Natural killer cell (primary cell): ENCODE results near the gene LY6G5B. TPM values are rescaled to one million over a fixed set of nuclear protein-coding genes. Genes with fewer than 3 reads are reported as not detected.
A peak's percentile ranks its signal among the peaks of the same experiment; 100 is the strongest.

ENCODE experiments used
- ATAC-seq, 3 donors: fragments of 150-1000 bp in 2 of 3; fragments of 200-7000 bp in 1 of 3; cut with Tn5 transposase; 1 replicate in 1 of 3; 2 replicates in 2 of 3; pipeline ENCODE4 v1.10.0; 2021; ENCODE audit warnings: mild to moderate bottlenecking in 2 of 3, moderate library complexity in 2 of 3
- DNase-seq, 2 donors: peaks; one replicate each; pipeline versions ENCODE4 v3.0.0 to v3.0.0-alpha.2; 2013 to 2021; ENCODE audit warnings: mixed read lengths in 1 of 2
- H3K27ac ChIP-seq: one replicate; pipeline ENCODE4 v1.5.1; 2013; ENCODE audit warnings: mild to moderate bottlenecking, low read length
- H3K27me3 ChIP-seq: one replicate; pipeline ENCODE4 v1.6.1; 2013; ENCODE audit warnings: low read length; ENCODE audit not compliant: control insufficient read depth, insufficient read depth
- H3K36me3 ChIP-seq: one replicate; pipeline ENCODE4 v1.6.1; 2013; ENCODE audit warnings: low read length; ENCODE audit not compliant: control insufficient read depth, insufficient read depth
- H3K4me1 ChIP-seq: one replicate; pipeline ENCODE4 v1.6.1; 2013; ENCODE audit warnings: low read length; ENCODE audit not compliant: control insufficient read depth, insufficient read depth
- H3K4me3 ChIP-seq: one replicate; pipeline ENCODE4 v1.5.1; 2013; ENCODE audit warnings: low read length
- H3K9me3 ChIP-seq: one replicate; pipeline ENCODE4 v1.6.1; 2013; ENCODE audit warnings: low read length; ENCODE audit not compliant: control insufficient read depth, insufficient read depth
- H3K27ac Mint-ChIP-seq, 2 donors: one replicate each; pipeline ENCODE4 v1.8.0; 2022; ENCODE audit warnings: mild to moderate bottlenecking in 2 of 2, mixed read lengths in 2 of 2, moderate library complexity in 1 of 2
- H3K27me3 Mint-ChIP-seq, 2 donors: one replicate each; pipeline ENCODE4 v1.8.0; 2022; ENCODE audit warnings: low read depth in 2 of 2, mixed read lengths in 2 of 2
- H3K36me3 Mint-ChIP-seq: one replicate; pipeline ENCODE4 v1.8.0; 2022; ENCODE audit warnings: mixed read lengths
- H3K4me1 Mint-ChIP-seq, 2 donors: one replicate each; pipeline ENCODE4 v1.8.0; 2022; ENCODE audit warnings: mixed read lengths in 2 of 2
- H3K4me3 Mint-ChIP-seq: one replicate; pipeline ENCODE4 v1.8.0; 2022; ENCODE audit warnings: mild to moderate bottlenecking, moderate library complexity, mixed read lengths
- H3K9me3 Mint-ChIP-seq, 2 donors: one replicate each; pipeline ENCODE4 v1.8.0; 2022; ENCODE audit warnings: mixed read lengths in 2 of 2
- WGBS: methylation state at CpG from one replicate; pipeline ENCODE4 v1.1.7; 2013; ENCODE audit warnings: missing lambda C conversion rate; ENCODE audit not compliant: insufficient coverage; 5-methylcytosine and 5-hydroxymethylcytosine counted together
- intact Hi-C: fragments of 100-400 bp; cut with micrococcal nuclease; formaldehyde crosslinking; loops from one replicate; pipeline ENCODE4 v1.14.2; 2022
- total RNA-seq, 4 donors: library from RNA; stranded (reverse); fragments of 120-200 nt in 1 of 4; gene quantifications; one replicate each; pipeline versions ENCODE4 v1.2.3 to v1.2.4, GENCODE V29; 2013 to 2022
- TF ChIP-seq, protein P1 (sequence below): fragments of 200-600 bp; IDR thresholded peaks from one replicate; pipeline ENCODE4 v1.8.0; 2022; ENCODE audit warnings: antibody characterized with exemption

Gene LY6G5B
- total RNA-seq, 3 donors from 2014 or later (not counting 1 experiment from before 2014, with no cell fraction given), result 39.9 to 50.0 (median 46.0) TPM

DNA sequence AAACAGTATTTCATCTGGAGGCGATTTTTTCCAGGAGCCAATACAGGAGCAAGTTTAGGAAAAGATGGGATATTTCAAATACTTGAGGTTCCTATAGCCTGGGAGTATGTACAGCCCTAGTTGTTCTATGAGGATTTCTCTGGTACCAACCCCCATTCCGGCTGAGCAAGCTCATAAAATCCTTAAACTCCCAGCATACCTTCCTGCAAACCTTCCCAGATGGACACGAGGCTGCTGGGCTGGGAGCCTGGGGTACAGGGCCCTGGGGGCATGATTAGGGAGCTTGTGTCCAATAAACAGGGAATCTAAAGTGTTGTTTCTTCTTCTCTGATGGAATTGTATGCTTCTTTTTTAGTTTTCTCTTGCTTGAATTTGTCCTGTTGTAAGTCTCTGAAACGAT lies 47.8 kb upstream of the LY6G5B start:
- peaks cover 15% of the 10 kb centered on the region for H3K4me1 ChIP-seq
- 61% methylated on average over 4 of the region's 4 CpGs for WGBS
- peaks cover 20 to 30% of the 10 kb centered on the region in 2 donors for H3K4me1 Mint-ChIP-seq
- DNase-seq (no peak), ATAC-seq (no peak)
- intact Hi-C loops, result loop anchor here (5.0 kb wide), 1 partner anchor 115 kb away; the partner anchor contains the start of gene CLIC1
- H3K27me3 Mint-ChIP-seq, result no peaks in the 10 kb centered on the region
- no peaks in the 10 kb centered on the region for H3K9me3 Mint-ChIP-seq
- H3K9me3 ChIP-seq, result no peaks in the 10 kb centered on the region
- TF ChIP-seq, protein P1, sequence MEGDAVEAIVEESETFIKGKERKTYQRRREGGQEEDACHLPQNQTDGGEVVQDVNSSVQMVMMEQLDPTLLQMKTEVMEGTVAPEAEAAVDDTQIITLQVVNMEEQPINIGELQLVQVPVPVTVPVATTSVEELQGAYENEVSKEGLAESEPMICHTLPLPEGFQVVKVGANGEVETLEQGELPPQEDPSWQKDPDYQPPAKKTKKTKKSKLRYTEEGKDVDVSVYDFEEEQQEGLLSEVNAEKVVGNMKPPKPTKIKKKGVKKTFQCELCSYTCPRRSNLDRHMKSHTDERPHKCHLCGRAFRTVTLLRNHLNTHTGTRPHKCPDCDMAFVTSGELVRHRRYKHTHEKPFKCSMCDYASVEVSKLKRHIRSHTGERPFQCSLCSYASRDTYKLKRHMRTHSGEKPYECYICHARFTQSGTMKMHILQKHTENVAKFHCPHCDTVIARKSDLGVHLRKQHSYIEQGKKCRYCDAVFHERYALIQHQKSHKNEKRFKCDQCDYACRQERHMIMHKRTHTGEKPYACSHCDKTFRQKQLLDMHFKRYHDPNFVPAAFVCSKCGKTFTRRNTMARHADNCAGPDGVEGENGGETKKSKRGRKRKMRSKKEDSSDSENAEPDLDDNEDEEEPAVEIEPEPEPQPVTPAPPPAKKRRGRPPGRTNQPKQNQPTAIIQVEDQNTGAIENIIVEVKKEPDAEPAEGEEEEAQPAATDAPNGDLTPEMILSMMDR, result no peak
- no peaks in the 10 kb centered on the region for H3K27me3 ChIP-seq
- peak overlapping the region; percentile 92 for H3K4me3 Mint-ChIP-seq
- peak overlapping the region; percentile 98 for H3K27ac ChIP-seq
- H3K36me3 Mint-ChIP-seq, result peaks cover 14% of the 10 kb centered on the region
- H3K4me3 ChIP-seq, result no peak overlapping the region
- peaks cover 33% of the 10 kb centered on the region for H3K36me3 ChIP-seq
- peak overlapping the region; percentile 92 to 95 for H3K27ac Mint-ChIP-seq

DNA sequence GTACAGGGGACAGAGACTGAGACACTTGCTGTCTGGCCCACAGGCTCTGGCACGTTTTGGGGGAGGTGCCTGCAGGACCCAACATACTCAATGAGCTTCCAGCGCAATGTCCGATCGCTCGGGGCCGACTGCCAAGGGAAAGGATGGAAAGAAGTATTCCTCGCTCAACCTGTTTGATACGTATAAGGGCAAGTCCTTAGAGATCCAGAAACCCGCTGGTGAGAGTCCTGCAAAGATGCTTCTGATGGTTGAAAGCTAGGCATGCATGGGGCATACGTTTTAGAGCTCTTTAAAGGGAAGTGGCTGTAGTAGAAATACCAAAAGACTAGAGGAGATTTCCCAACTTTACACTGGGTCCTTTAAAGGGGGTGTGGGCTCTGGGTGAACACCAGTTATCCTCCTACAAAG lies 47.1 kb upstream of the LY6G5B start:
- H3K27me3 Mint-ChIP-seq, result no peaks in the 10 kb centered on the region
- Histone ChIP-seq H3K36me3 (peaks cover 40% of the 10 kb centered on the region), H3K27ac (no peak overlapping the region), H3K9me3 (no peaks in the 10 kb centered on the region), H3K27me3 (no peaks in the 10 kb centered on the region), H3K4me3 (no peak overlapping the region), H3K4me1 (peaks cover 15% of the 10 kb centered on the region)
- 84% methylated on average over 10 of the region's 10 CpGs for WGBS
- peak overlapping the region; percentile 92 to 95 for H3K27ac Mint-ChIP-seq
- DNase-seq (no peak), ATAC-seq (no peak)
- no peaks in the 10 kb centered on the region for H3K9me3 Mint-ChIP-seq
- intact Hi-C loops, result loop anchor here (5.0 kb wide), 1 partner anchor 115 kb away; the partner anchor contains the start of gene CLIC1
- peak overlapping the region; percentile 92 for H3K4me3 Mint-ChIP-seq
- peaks cover 21% of the 10 kb centered on the region for H3K36me3 Mint-ChIP-seq
- H3K4me1 Mint-ChIP-seq, result peaks cover 25 to 34% of the 10 kb centered on the region in 2 donors
- TF ChIP-seq, protein P1, result no peak

DNA sequence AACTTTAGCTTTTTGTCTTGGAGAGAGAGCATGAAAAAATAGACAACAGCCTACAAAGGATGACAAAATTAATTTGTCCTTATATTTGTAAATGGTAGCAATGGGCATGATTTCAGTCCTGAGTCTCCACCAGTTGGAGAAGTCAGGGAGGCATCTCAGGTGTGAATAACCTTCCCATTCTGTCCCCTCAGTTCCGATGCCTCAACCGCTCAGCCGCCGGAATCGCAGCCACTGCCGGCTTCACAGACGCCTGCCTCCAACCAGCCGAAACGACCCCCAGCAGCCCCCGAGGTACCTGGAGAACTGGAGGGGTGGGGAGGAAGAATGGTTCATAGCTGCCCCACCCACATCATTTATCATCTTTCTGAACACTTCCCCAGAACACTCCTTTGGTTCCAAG lies 45.7 kb upstream of the LY6G5B start:
- Histone ChIP-seq H3K27me3 (no peaks in the 10 kb centered on the region), H3K4me3 (no peak overlapping the region), H3K27ac (no peak overlapping the region), H3K9me3 (no peaks in the 10 kb centered on the region), H3K36me3 (peaks cover 51% of the 10 kb centered on the region), H3K4me1 (peaks cover 15% of the 10 kb centered on the region)
- H3K4me3 Mint-ChIP-seq, result no peak overlapping the region
- no peak for DNase-seq
- H3K36me3 Mint-ChIP-seq, result peaks cover 24% of the 10 kb centered on the region
- ATAC-seq, result no peak
- 100% methylated on average over 5 of the region's 10 CpGs for WGBS
- no peak overlapping the region for H3K27ac Mint-ChIP-seq
- TF ChIP-seq, protein P1, result no peak
- H3K4me1 Mint-ChIP-seq, result peaks cover 26 to 34% of the 10 kb centered on the region in 2 donors
- no peaks in the 10 kb centered on the region for H3K9me3 Mint-ChIP-seq
- no peaks in the 10 kb centered on the region for H3K27me3 Mint-ChIP-seq
- intact Hi-C loops, result loop anchor here (5.0 kb wide), 1 partner anchor 113 kb away; the partner anchor contains the start of gene CLIC1

DNA sequence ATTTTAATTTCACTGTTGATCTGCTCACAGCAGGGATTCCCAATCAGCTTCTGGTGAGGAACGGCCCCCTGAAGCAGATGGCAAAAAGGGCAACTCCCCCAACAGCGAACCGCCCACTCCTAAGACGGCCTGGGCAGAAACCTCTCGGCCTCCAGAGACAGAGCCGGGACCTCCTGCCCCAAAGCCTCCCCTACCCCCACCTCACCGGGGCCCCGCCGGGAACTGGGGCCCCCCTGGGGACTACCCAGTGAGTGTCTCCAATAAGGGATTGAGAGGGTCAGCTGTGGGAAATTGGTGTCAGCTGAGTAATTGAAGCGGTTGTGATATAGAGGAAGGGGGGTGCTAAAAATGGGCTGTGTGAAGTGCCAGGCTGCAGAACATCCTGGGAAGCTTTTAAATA lies 42.8 kb upstream of the LY6G5B start:
- TF ChIP-seq, protein P1, result no peak
- peak overlapping the region in 1 of 2 donors; percentile 43 for H3K27ac Mint-ChIP-seq
- no peak for DNase-seq
- H3K4me3 ChIP-seq, result no peak overlapping the region
- no peak overlapping the region for H3K27ac ChIP-seq
- peaks cover 78% of the 10 kb centered on the region for H3K36me3 ChIP-seq
- intact Hi-C loops, result no loop called here
- peaks cover 16 to 22% of the 10 kb centered on the region in 2 donors for H3K4me1 Mint-ChIP-seq
- no peaks in the 10 kb centered on the region for H3K9me3 ChIP-seq
- H3K4me1 ChIP-seq, result peaks cover 2% of the 10 kb centered on the region
- no peak overlapping the region for H3K4me3 Mint-ChIP-seq
- peaks cover 24% of the 10 kb centered on the region for H3K36me3 Mint-ChIP-seq
- 97% methylated on average over 9 of the region's 10 CpGs for WGBS
- H3K27me3 ChIP-seq, result no peaks in the 10 kb centered on the region
- no peak for ATAC-seq
- no peaks in the 10 kb centered on the region for H3K9me3 Mint-ChIP-seq
- no peaks in the 10 kb centered on the region for H3K27me3 Mint-ChIP-seq
